GM21447 (cell line): ENCODE results near the gene CAPN15.

Source experiments
- ATAC-seq: cut with Tn5 transposase; IDR thresholded peaks from one replicate; pipeline ENCODE4 v1.9.1; 2021; ENCODE audit not compliant: unreplicated experiment

The CAPN15 gene

GRCh38 chr16:543301-544164, 16.0 kb downstream of the CAPN15 start:
- no peak for ATAC-seq

- ATAC-seq = no peak
These were observed 17.0 kb downstream of the CAPN15 start for GRCh38 chr16:544517-544916.

GRCh38 chr16:546909-547770, 19.6 kb downstream of the CAPN15 start:
- no peak for ATAC-seq

GRCh38 chr16:548586-548985, 21.1 kb downstream of the CAPN15 start:
- no peak for ATAC-seq

- ATAC-seq = no peak
These were observed 22.2 kb downstream of the CAPN15 start for GRCh38 chr16:549544-550263.

GRCh38 chr16:551210-551609, 23.7 kb downstream of the CAPN15 start:
- no peak for ATAC-seq

DNA sequence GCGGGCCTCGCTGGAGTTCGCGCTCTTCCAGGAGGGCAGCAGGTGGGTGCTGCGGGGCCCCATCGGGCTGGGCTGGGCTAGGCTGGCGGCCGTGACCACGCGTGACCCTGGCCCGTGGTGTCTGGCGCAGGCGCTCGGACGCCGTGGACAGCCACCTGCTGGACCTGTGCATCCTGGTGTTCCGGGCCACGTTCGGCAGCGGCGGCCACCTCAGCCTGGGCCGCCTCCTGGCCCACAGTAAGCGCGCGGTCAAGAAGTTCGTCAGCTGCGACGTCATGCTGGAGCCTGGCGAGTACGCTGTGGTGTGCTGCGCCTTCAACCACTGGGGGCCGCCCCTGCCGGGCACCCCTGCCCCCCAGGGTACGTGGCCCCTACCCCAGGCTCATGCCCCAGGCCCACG, 24.7 kb downstream of the CAPN15 start:
- no peak for ATAC-seq

DNA sequence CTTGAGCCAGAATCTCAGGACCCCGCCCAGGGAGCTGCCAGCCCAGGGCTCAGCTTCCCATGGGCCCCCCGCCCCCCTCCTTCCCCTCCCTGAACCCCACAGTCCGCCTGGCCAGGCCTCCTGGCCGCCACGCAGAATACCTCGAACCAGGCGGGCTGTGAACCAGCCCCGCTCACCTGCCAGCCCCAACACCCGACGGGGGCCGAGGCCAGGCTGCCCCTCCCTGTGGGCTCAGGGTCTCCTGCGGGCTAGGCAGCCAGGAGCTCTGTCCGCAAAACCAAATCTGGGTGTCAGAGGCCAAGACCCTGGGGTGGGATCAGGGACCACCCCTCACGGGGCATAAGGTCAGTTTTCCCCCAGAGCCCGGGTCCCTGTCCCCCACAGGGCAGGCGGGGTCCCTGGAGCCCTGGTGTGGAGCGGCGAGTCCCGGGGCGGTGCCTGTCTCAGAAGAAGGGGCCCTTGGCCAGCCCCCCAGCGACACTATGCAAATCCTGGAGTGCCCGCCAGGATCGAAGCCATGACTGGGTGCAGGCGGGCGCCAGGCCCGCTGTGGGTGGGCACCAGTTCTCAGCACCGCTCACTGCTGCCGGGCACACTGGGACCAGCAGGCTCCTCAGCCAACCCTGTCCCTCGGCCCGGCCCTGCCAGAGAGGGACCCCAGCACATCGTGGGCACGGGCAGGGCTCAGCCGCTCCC, 26.2 kb downstream of the CAPN15 start:
- ATAC-seq = no peak

DNA sequence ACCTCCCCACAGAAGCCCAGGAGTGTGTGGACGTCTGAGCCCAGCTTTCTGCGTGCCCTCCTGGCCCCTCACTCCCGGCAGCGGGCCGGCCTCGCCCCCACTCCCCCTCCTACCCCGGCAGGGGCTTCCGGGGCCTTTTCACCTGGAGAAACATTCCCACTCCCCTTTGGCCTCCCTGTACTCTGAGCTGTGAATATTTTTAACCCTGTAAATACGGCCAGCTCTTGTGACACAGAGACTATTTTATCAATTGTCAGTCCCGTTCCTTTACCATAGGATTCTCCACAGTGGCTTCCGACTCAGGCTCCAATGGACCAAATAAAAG, 26.7 kb downstream of the CAPN15 start:
- ATAC-seq = no peak

- no peak for ATAC-seq
These were observed 27.3 kb downstream of the CAPN15 start for GRCh38 chr16:554640-555365.

- ATAC-seq = no peak
These were observed 28.3 kb downstream of the CAPN15 start for GRCh38 chr16:555528-556473.

GRCh38 chr16:556474-557173, 29.1 kb downstream of the CAPN15 start:
- no peak for ATAC-seq

- no peak for ATAC-seq
These were observed 30.2 kb downstream of the CAPN15 start for GRCh38 chr16:557463-558297.

- ATAC-seq = no peak
These were observed 30.9 kb downstream of the CAPN15 start for GRCh38 chr16:558298-559020.

DNA sequence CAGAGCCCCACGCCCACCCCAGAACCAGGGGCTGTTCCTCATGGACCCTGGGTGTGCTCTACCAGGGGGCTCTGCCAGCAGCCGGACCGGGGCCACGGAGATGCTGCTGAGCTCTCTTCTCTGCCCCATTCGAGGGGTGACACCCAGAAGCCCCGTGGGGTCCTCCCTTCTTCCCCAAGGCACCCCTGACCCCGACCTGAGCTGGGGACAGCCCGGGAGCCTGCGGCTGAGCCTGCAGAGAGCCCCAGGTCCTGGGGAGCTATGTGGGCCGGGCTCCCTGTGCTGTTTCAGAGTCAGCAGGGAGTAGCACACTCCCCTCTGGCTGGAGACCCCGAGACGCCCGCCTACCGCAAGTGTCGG, 31.5 kb downstream of the CAPN15 start:
- ATAC-seq = no peak

DNA sequence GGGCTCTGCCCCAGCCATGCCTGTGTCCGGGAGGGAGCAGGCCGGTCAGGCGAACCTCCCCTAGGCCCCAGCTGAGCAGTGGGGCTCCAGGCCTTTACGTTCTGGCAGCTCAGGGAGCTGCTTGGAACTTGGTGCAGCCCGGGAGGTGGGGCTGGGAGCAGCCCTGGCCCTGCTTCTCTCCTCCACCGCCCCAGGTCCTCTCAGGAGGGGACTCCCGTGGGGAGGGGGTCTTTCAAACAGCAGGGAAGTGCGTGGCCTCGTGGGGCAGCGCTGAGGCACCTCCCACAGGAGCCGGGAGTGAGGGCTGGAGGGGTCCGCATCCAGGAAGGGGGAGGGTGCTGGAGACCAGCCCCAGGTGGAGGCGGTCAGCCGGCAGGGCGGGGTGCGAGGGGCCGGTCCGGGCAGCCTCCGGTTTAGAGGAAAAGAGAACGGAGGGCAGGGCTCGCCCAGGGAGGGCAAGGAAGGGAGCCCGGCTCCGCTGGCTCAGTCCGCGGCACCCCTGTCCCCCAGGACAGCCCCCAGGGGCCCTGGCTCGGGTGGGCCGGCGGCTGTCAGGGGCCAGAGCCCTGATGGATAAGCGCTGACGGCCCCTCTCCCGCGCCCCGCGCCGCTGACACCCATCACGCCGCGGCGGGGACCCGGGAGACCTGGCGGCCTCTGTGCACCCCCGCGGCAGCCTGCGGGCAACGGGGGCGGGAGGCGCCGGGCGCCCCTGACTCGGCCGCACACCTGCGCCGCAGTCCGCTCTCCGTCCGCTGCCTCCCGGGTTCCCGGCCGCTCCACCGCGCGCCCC, 32.1 kb downstream of the CAPN15 start:
- no peak for ATAC-seq
